H1 (cell line): ENCODE data around the gene ELAVL1. TPM values are rescaled to one million over a fixed set of nuclear protein-coding genes. Genes with fewer than 3 reads are reported as not detected.

Experiments used
- CTCF ChIA-PET: fragments of 300-600 bp; sonication (Branson Sonifier 250); formaldehyde crosslinking; loops from one replicate; lab custom pipeline; 2021; ENCODE audit not compliant: partially characterized antibody; lab: Charles Lee
- POLR2A ChIA-PET: fragments of 300-600 bp; sonication (Branson Sonifier 250); formaldehyde crosslinking; loops from one replicate; lab custom pipeline; 2021; ENCODE audit warnings: inconsistent platforms; ENCODE audit not compliant: partially characterized antibody; lab: Charles Lee
- DNase-seq, 2 experiments: peaks; one replicate each; pipeline versions ENCODE4 v3.0.0 to v3.0.0-alpha.2; 2010 to 2022; ENCODE audit warnings: low spot score in 2 of 2, low read depth in 1 of 2, mixed read lengths in 1 of 2
- FAIRE-seq: peaks from 2 replicates; lab custom pipeline; 2011; peaks lifted over from hg19 to GRCh38; lab: Jason Lieb, UNC
- H2AFZ ChIP-seq: 2 replicates; pipeline ENCODE4 v1.8.1; 2012; ENCODE audit warnings: low read length, inconsistent platforms
- H2AK5ac ChIP-seq: 2 replicates; pipeline ENCODE4 v1.6.1; 2013; ENCODE audit warnings: low read depth, low read length
- H2BK120ac ChIP-seq: replicated peaks from 2 replicates; pipeline ENCODE3; 2013; ENCODE audit warnings: low read depth, low read length, inconsistent platforms
- H2BK12ac ChIP-seq: 2 replicates; pipeline ENCODE4 v1.6.1; 2013; ENCODE audit warnings: low read depth, low read length
- H2BK15ac ChIP-seq: 2 replicates; pipeline ENCODE4 v1.6.1; 2013; ENCODE audit warnings: low read length
- H2BK20ac ChIP-seq: 2 replicates; pipeline ENCODE4 v1.6.1; 2013; ENCODE audit warnings: low read length
- H2BK5ac ChIP-seq: 2 replicates; pipeline ENCODE4 v1.6.1; 2013; ENCODE audit warnings: low read depth, low read length
- H3K14ac ChIP-seq: 2 replicates; pipeline ENCODE4 v1.6.1; 2013; ENCODE audit warnings: inconsistent platforms; ENCODE audit not compliant: insufficient read length
- H3K18ac ChIP-seq: 2 replicates; pipeline ENCODE4 v1.6.1; 2013; ENCODE audit warnings: low read length; ENCODE audit errors: extremely low read depth
- H3K23ac ChIP-seq: 2 replicates; pipeline ENCODE4 v1.6.1; 2013; ENCODE audit warnings: inconsistent platforms; ENCODE audit not compliant: insufficient read length
- H3K23me2 ChIP-seq: 2 replicates; pipeline ENCODE4 v1.6.1; 2013; ENCODE audit warnings: low read depth, low read length
- H3K27ac ChIP-seq: 2 replicates; pipeline ENCODE4 v1.6.1; 2011; ENCODE audit warnings: low read depth, low read length, inconsistent platforms
- H3K27me3 ChIP-seq, 4 experiments: replicated peaks in 1 of 4; 1 replicate in 1 of 4; 2 replicates in 3 of 4; pipeline versions ENCODE4 v1.6.1 to v1.8.1; 2011 to 2013; ENCODE audit warnings: low read length in 3 of 4, mild to moderate bottlenecking in 3 of 4, inconsistent platforms in 2 of 4, mixed read lengths in 2 of 4, moderate library complexity in 1 of 4; ENCODE audit not compliant: control insufficient read depth in 3 of 4, insufficient read depth in 3 of 4; ENCODE audit errors: extremely low read depth in 1 of 4
- H3K36me3 ChIP-seq, 4 experiments: 2 replicates each; pipeline versions ENCODE4 v1.6.1 to v1.8.1; 2011 to 2013; ENCODE audit warnings: mild to moderate bottlenecking in 4 of 4, low read length in 3 of 4, moderate library complexity in 2 of 4, control low read depth in 1 of 4, inconsistent platforms in 1 of 4; ENCODE audit not compliant: insufficient read depth in 4 of 4, control insufficient read depth in 2 of 4
- H3K4ac ChIP-seq: replicated peaks from 2 replicates; pipeline ENCODE3; 2013; ENCODE audit warnings: low read length, low read depth, mixed read lengths, inconsistent platforms; ENCODE audit not compliant: insufficient read length
- H3K4me1 ChIP-seq, 4 experiments: replicated peaks in 1 of 4; 1 replicate in 1 of 4; 2 replicates in 3 of 4; pipeline versions ENCODE4 v1.6.1 to v1.8.1; 2011 to 2013; ENCODE audit warnings: low read length in 3 of 4, inconsistent platforms in 2 of 4, mixed read lengths in 1 of 4; ENCODE audit not compliant: insufficient read depth in 4 of 4, control insufficient read depth in 3 of 4
- H3K4me2 ChIP-seq, 2 experiments: 2 replicates each; pipeline versions ENCODE4 v1.6.1 to v1.8.1; 2011 to 2013; ENCODE audit warnings: low read depth in 2 of 2, low read length in 2 of 2, control low read depth in 1 of 2, inconsistent platforms in 1 of 2, mild to moderate bottlenecking in 1 of 2; ENCODE audit not compliant: insufficient read depth in 1 of 2
- H3K4me3 ChIP-seq, 4 experiments: fragments of 200-600, 300-600 bp in 1 of 4; sonication (generic), shearing (Covaris generic), sonication (Bioruptor Twin) in 1 of 4; 2 replicates each; pipeline versions ENCODE4 v1.5.1 to v1.8.1; 2011 to 2016; ENCODE audit warnings: low read length in 4 of 4, low read depth in 3 of 4, control low read depth in 2 of 4, inconsistent platforms in 2 of 4, mild to moderate bottlenecking in 2 of 4, mixed read lengths in 1 of 4, moderate library complexity in 1 of 4; ENCODE audit not compliant: insufficient read depth in 2 of 4; ENCODE audit errors: extremely low read depth in 1 of 4
- H3K56ac ChIP-seq: replicated peaks from 2 replicates; pipeline ENCODE3; 2013; ENCODE audit warnings: low read depth, mild to moderate bottlenecking, mixed read lengths, low read length, inconsistent platforms; ENCODE audit not compliant: insufficient read length
- H3K79me1 ChIP-seq: 2 replicates; pipeline ENCODE4 v1.6.1; 2013; ENCODE audit warnings: low read depth, low read length, control low read depth
- H3K79me2 ChIP-seq, 2 experiments: 2 replicates each; pipeline versions ENCODE4 v1.6.1 to v1.8.1; 2012 to 2013; ENCODE audit warnings: low read length in 2 of 2, mild to moderate bottlenecking in 2 of 2, inconsistent platforms in 1 of 2; ENCODE audit not compliant: insufficient read depth in 2 of 2, control insufficient read depth in 1 of 2
- H3K9ac ChIP-seq, 4 experiments: replicated peaks in 1 of 4; 1 replicate in 1 of 4; 2 replicates in 3 of 4; pipeline versions ENCODE4 v1.6.1 to v1.8.1; 2011 to 2013; ENCODE audit warnings: low read depth in 3 of 4, low read length in 3 of 4, control low read depth in 2 of 4, mild to moderate bottlenecking in 2 of 4, moderate library complexity in 2 of 4, inconsistent platforms in 1 of 4; ENCODE audit errors: extremely low read depth in 1 of 4
- H3K9me3 ChIP-seq, 2 experiments: 2 replicates each; pipeline versions ENCODE4 v1.6.1 to v1.8.1; 2012 to 2013; ENCODE audit warnings: mild to moderate bottlenecking in 2 of 2, moderate library complexity in 2 of 2, control low read depth in 1 of 2, inconsistent platforms in 1 of 2, low read depth in 1 of 2, low read length in 1 of 2, mixed read lengths in 1 of 2; ENCODE audit not compliant: insufficient read depth in 2 of 2
- H4K20me1 ChIP-seq, 2 experiments: replicated peaks in 1 of 2; 2 replicates each; pipeline versions ENCODE3 to v1.8.1; 2011 to 2013; ENCODE audit warnings: inconsistent platforms in 2 of 2, low read length in 2 of 2, mild to moderate bottlenecking in 1 of 2; ENCODE audit not compliant: insufficient read depth in 2 of 2, control insufficient read depth in 1 of 2
- H4K5ac ChIP-seq: 2 replicates; pipeline ENCODE4 v1.6.1; 2013; ENCODE audit warnings: low read length, low read depth, mixed read lengths, inconsistent platforms; ENCODE audit not compliant: insufficient read length
- H4K8ac ChIP-seq: 2 replicates; pipeline ENCODE4 v1.8.0; 2013; ENCODE audit warnings: mild to moderate bottlenecking, moderate library complexity, low read length, inconsistent platforms; ENCODE audit not compliant: insufficient read depth; ENCODE audit errors: extremely low read depth
- H4K91ac ChIP-seq: replicated peaks from 2 replicates; pipeline ENCODE3; 2013; ENCODE audit warnings: low read length, mixed read lengths, inconsistent platforms; ENCODE audit not compliant: insufficient read length
- BRCA1 ChIP-seq: IDR thresholded peaks from 2 replicates; pipeline ENCODE4 v1.6.1; 2012; ENCODE audit warnings: low read depth, low read length, improper control_type of control experiment
- EP300 ChIP-seq, 2 experiments: IDR thresholded peaks; 1 replicate in 1 of 2; 2 replicates in 1 of 2; pipeline ENCODE4 v1.6.1; 2011 to 2012; ENCODE audit warnings: low read depth in 2 of 2, low read length in 2 of 2, mild to moderate bottlenecking in 2 of 2, borderline replicate concordance in 1 of 2, inconsistent platforms in 1 of 2, moderate library complexity in 1 of 2
- EZH2 ChIP-seq: fragments of 200-600 bp; sonication (generic); IDR thresholded peaks from 2 replicates; pipeline ENCODE4 v1.7.1; 2012; ENCODE audit warnings: low read depth, mild to moderate bottlenecking, moderate library complexity, low read length, inconsistent platforms; ENCODE audit not compliant: severe bottlenecking
- MAX ChIP-seq: IDR thresholded peaks from 2 replicates; pipeline ENCODE4 v1.6.1; 2012; ENCODE audit warnings: inconsistent platforms
- RAD21 ChIP-seq, 2 experiments: IDR thresholded peaks in 1 of 2; conservative IDR thresholded peaks in 1 of 2; 2 replicates each; pipeline ENCODE4 v1.6.1; 2011; ENCODE audit warnings: low read depth in 2 of 2, low read length in 2 of 2, improper control_type of control experiment in 1 of 2, inconsistent platforms in 1 of 2, mild to moderate bottlenecking in 1 of 2, moderate library complexity in 1 of 2
- RNF2 ChIP-seq: fragments of 200-900, 300-1000 bp; sonication (generic); IDR thresholded peaks from 2 replicates; pipeline ENCODE4 v1.7.1; 2016; ENCODE audit warnings: borderline replicate concordance, low read depth, mild to moderate bottlenecking, antibody characterized with exemption, low read length; ENCODE audit not compliant: poor library complexity, severe bottlenecking; ENCODE audit errors: missing control alignments
- SIRT6 ChIP-seq: IDR thresholded peaks from one replicate; pipeline ENCODE4 v1.7.1; 2012; ENCODE audit warnings: low read length, inconsistent platforms
- SP2 ChIP-seq: IDR thresholded peaks from 2 replicates; pipeline ENCODE4 v1.6.1; 2012; ENCODE audit warnings: mild to moderate bottlenecking, low read length, inconsistent platforms
- SRF ChIP-seq: IDR thresholded peaks from 2 replicates; pipeline ENCODE4 v1.6.1; 2011; ENCODE audit warnings: mild to moderate bottlenecking, low read depth, low read length, moderate library complexity
- WGBS, 2 experiments: shearing (Covaris generic) in 1 of 2; methylation state at CpG; one replicate each; pipeline versions ENCODE4 v1.1.6 to v1.1.7; 2013 to 2015; ENCODE audit warnings: low lambda C conversion rate in 2 of 2, mixed read lengths in 2 of 2, inconsistent platforms in 1 of 2, low coverage in 1 of 2, missing lambda C conversion rate in 1 of 2; ENCODE audit not compliant: insufficient replicate concordance in 2 of 2, insufficient coverage in 1 of 2, insufficient read length in 1 of 2; ENCODE audit errors: extremely low coverage in 1 of 2, missing lambda C conversion rate in 1 of 2; 5-methylcytosine and 5-hydroxymethylcytosine counted together
- polyA plus RNA-seq, 7 experiments: library from polyadenylated mRNA; depleted of rRNA in 3 of 7; stranded (reverse) in 5 of 7; unstranded in 2 of 7; fragments of >200 nt in 5 of 7; fragments of 200-250 nt in 2 of 7; gene quantifications; 1 replicate in 5 of 7; 2 replicates in 1 of 7; 4 replicates in 1 of 7; pipeline versions ENCODE4 v1.2.1 to v1.2.3, GENCODE V29; 2011 to 2013; ENCODE audit warnings: missing spikeins in 2 of 7, mixed read lengths in 2 of 7
- total RNA-seq: library from RNA; stranded (reverse); fragmentation: NEBNext Ultra II Directional; extraction: Animal tissue kit (Norgen Biotek cat#: 25700); gene quantifications from 2 replicates; pipeline ENCODE4 v1.2.1, GENCODE V29; 2021

Gene ELAVL1
- total and polyA plus RNA-seq, 2 of the 8 experiments (the other 6 are each of a cell fraction or from before 2014, with no cell fraction given): 56.7 to 163 TPM

GRCh38 chr19:8028951-8029491 lies 23.6 kb upstream of the ELAVL1 start:
- Histone ChIP-seq H3K18ac (peak overlapping the region; percentile 60; the same call in 1 of the 2 replicates), H3K4me3 (no peak overlapping the region), H2BK120ac (no peak overlapping the region), H3K79me1 (no peaks in the 10 kb centered on the region), H4K91ac (no peak overlapping the region), H3K9me3 (no peaks in the 10 kb centered on the region), H3K79me2 (no peaks in the 10 kb centered on the region), H3K56ac (no peak overlapping the region), H2BK15ac (no peak overlapping the region), H2AK5ac (0 out of 2 replicates have a peak overlapping the region, but pooled peaks have one; percentile 40), H3K14ac (no peak overlapping the region), H3K36me3 (no peaks in the 10 kb centered on the region), H4K5ac (no peak overlapping the region), H2AFZ (no peak overlapping the region), H3K4me2 (peak overlapping the region in 1 of 2 experiments; percentile 46; a peak in 1 of 4 replicates), H3K9ac (no peak overlapping the region; a peak in 1 of 7 replicates), H3K4ac (no peak overlapping the region), H3K27ac (no peak overlapping the region), H3K27me3 (no peaks in the 10 kb centered on the region), H4K8ac (0 out of 2 replicates have a peak overlapping the region, but pooled peaks have one; percentile 4), H3K23me2 (no peaks in the 10 kb centered on the region), H2BK12ac (no peak overlapping the region), H4K20me1 (no peaks in the 10 kb centered on the region), H2BK5ac (no peak overlapping the region; the same call in 1 of the 2 replicates), H3K4me1 (peaks cover 4 to 17% (median 9%) of the 10 kb centered on the region in 4 experiments), H3K23ac (no peak overlapping the region), H2BK20ac (no peak overlapping the region)
- ChIA-PET CTCF (interaction anchor here (0.8 to 3.9 kb wide), 13 partner anchors 8 to 75 kb away, joined by 3 to 18 read pairs (median 5); no protein-coding TSS in a partner anchor), POLR2A (interaction anchor here (0.5 to 2.7 kb wide), 11 partner anchors 8 to 361 kb away, joined by 3 to 8 read pairs (median 4); partner anchors contain the start of genes ELAVL1, RAB11B and TIMM44)
- DNase-seq: peak in 1 of 2 experiments; percentile 65
- FAIRE-seq: no peak
- 56% methylated on average over 10 of the region's 12 CpGs; no CpG with 5 or more reads in 1 of the 2 experiments for WGBS, 2 experiments
- TF ChIP-seq SRF (no peak), EP300 (IDR thresholded peaks at IDR 0.05; ENCODE audit: borderline replicate concordance in 1 of 2, low read depth in 2 of 2, low read length in 2 of 2) (0 out of 3 replicates have a peak, but pooled peaks of 1 of the 2 experiments have one; percentile 47), MAX (0 out of 2 replicates have a peak, but pooled peaks have one; percentile 16), BRCA1 (no peak), RNF2 (no peak), RAD21 (IDR thresholded peaks at IDR 0.05 in 1 of 2, conservative IDR thresholded peaks at IDR 0.05 in 1 of 2; ENCODE audit: low read depth in 2 of 2, low read length in 2 of 2) (peak in 1 of 2 experiments; percentile 37; a peak in 2 of 4 replicates), EZH2 (no peak), SP2 (no peak), SIRT6 (no peak)
